ENCODE results near the gene TBCEL. TPM values are rescaled to one million over a fixed set of nuclear protein-coding genes. Genes with fewer than 3 reads are reported as not detected.

TBCEL gene
- total and polyA plus RNA-seq, 4 donors: 6.7 to 41.3 (median 17.4) TPM

DNA sequence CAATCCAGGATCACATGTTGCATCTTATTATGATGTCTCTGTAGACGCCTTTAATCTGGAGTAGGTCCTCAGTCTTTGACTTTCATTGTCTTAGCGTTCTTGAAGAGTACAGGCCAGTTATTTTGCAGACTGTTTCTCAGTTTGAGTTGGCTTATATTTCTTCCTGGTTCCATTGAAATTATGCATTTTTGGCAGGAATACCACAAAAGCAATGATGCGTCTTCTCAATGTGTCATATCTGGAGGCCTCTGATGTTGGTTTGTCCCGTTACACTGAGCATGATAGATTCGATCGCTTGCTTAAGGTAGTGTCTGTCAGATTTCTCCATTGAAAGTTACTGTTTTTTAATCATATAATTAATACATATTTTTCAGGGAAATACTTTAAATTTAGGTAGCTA lies 107.8 kb downstream of the TBCEL start:
- Histone ChIP-seq H3K4me3 (ENCODE audit: low read depth in 1 of 3, low read length in 3 of 3) (no peak overlapping the region), H3K36me3 (ENCODE audit: control insufficient read depth in 4 of 4, insufficient read depth in 3 of 4, low read depth in 1 of 4, low read length in 3 of 4) (no peaks in the 10 kb centered on the region), H3K9ac (ENCODE audit: low read depth in 1 of 2, low read length in 2 of 2) (no peak overlapping the region), H3K27me3 (ENCODE audit: control insufficient read depth in 4 of 4, insufficient read depth in 4 of 4, low read length in 3 of 4) (no peaks in the 10 kb centered on the region), H3K4me1 (ENCODE audit: control insufficient read depth in 4 of 4, insufficient read depth in 4 of 4, low read length in 3 of 4) (no peaks in the 10 kb centered on the region), H3K27ac (ENCODE audit: low read depth in 1 of 2, low read length in 2 of 2) (no peak overlapping the region), H3K9me3 (ENCODE audit: control insufficient read depth in 4 of 4, low read length in 3 of 4) (no peaks in the 10 kb centered on the region)
- WGBS: 91% methylated on average over 6 of the region's 6 CpGs
- TF ChIP-seq NR2F2 (IDR thresholded peaks at IDR 0.05) (no peak), RXRA (IDR thresholded peaks at IDR 0.05) (no peak), FOXA1 (IDR thresholded peaks at IDR 0.05) (no peak), SP1 (IDR thresholded peaks at IDR 0.05) (no peak), YY1 (IDR thresholded peaks at IDR 0.05) (no peak)
- TF ChIP-seq, protein P1, sequence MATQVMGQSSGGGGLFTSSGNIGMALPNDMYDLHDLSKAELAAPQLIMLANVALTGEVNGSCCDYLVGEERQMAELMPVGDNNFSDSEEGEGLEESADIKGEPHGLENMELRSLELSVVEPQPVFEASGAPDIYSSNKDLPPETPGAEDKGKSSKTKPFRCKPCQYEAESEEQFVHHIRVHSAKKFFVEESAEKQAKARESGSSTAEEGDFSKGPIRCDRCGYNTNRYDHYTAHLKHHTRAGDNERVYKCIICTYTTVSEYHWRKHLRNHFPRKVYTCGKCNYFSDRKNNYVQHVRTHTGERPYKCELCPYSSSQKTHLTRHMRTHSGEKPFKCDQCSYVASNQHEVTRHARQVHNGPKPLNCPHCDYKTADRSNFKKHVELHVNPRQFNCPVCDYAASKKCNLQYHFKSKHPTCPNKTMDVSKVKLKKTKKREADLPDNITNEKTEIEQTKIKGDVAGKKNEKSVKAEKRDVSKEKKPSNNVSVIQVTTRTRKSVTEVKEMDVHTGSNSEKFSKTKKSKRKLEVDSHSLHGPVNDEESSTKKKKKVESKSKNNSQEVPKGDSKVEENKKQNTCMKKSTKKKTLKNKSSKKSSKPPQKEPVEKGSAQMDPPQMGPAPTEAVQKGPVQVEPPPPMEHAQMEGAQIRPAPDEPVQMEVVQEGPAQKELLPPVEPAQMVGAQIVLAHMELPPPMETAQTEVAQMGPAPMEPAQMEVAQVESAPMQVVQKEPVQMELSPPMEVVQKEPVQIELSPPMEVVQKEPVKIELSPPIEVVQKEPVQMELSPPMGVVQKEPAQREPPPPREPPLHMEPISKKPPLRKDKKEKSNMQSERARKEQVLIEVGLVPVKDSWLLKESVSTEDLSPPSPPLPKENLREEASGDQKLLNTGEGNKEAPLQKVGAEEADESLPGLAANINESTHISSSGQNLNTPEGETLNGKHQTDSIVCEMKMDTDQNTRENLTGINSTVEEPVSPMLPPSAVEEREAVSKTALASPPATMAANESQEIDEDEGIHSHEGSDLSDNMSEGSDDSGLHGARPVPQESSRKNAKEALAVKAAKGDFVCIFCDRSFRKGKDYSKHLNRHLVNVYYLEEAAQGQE (IDR thresholded peaks at IDR 0.05): no peak
- TF ChIP-seq, protein P2, sequence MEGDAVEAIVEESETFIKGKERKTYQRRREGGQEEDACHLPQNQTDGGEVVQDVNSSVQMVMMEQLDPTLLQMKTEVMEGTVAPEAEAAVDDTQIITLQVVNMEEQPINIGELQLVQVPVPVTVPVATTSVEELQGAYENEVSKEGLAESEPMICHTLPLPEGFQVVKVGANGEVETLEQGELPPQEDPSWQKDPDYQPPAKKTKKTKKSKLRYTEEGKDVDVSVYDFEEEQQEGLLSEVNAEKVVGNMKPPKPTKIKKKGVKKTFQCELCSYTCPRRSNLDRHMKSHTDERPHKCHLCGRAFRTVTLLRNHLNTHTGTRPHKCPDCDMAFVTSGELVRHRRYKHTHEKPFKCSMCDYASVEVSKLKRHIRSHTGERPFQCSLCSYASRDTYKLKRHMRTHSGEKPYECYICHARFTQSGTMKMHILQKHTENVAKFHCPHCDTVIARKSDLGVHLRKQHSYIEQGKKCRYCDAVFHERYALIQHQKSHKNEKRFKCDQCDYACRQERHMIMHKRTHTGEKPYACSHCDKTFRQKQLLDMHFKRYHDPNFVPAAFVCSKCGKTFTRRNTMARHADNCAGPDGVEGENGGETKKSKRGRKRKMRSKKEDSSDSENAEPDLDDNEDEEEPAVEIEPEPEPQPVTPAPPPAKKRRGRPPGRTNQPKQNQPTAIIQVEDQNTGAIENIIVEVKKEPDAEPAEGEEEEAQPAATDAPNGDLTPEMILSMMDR (IDR thresholded peaks at IDR 0.05; ENCODE audit: low read depth, low read length, missing input control): no peak
- DNase-seq (ENCODE audit: low spot score): no peak

- H3K9ac ChIP-seq (ENCODE audit: low read depth in 1 of 2, low read length in 2 of 2): no peak overlapping the region
- 81% methylated on average over 13 of the region's 13 CpGs for WGBS
- H3K4me3 ChIP-seq (ENCODE audit: low read depth in 1 of 3, low read length in 3 of 3): no peak overlapping the region
- no peak for DNase-seq (ENCODE audit: low spot score)
- H3K27ac ChIP-seq (ENCODE audit: low read depth in 1 of 2, low read length in 2 of 2): no peak overlapping the region
- TF ChIP-seq YY1 (IDR thresholded peaks at IDR 0.05): no peak
- no peak for TF ChIP-seq RAD21 (IDR thresholded peaks at IDR 0.05)
- no peak for TF ChIP-seq HNF4G (IDR thresholded peaks at IDR 0.05)
- TF ChIP-seq HNF4A (conservative IDR thresholded peaks at IDR 0.05): no peak
- no peaks in the 10 kb centered on the region for H3K9me3 ChIP-seq (ENCODE audit: control insufficient read depth in 4 of 4, low read length in 3 of 4)
- no peaks in the 10 kb centered on the region for H3K4me1 ChIP-seq (ENCODE audit: control insufficient read depth in 4 of 4, insufficient read depth in 4 of 4, low read length in 3 of 4)
- H3K36me3 ChIP-seq (ENCODE audit: control insufficient read depth in 4 of 4, insufficient read depth in 3 of 4, low read depth in 1 of 4, low read length in 3 of 4): no peaks in the 10 kb centered on the region
- H3K27me3 ChIP-seq (ENCODE audit: control insufficient read depth in 4 of 4, insufficient read depth in 4 of 4, low read length in 3 of 4): no peaks in the 10 kb centered on the region
These were observed 108.5 kb downstream of the TBCEL start for GRCh38 chr11:121132211-121132976.

DNA sequence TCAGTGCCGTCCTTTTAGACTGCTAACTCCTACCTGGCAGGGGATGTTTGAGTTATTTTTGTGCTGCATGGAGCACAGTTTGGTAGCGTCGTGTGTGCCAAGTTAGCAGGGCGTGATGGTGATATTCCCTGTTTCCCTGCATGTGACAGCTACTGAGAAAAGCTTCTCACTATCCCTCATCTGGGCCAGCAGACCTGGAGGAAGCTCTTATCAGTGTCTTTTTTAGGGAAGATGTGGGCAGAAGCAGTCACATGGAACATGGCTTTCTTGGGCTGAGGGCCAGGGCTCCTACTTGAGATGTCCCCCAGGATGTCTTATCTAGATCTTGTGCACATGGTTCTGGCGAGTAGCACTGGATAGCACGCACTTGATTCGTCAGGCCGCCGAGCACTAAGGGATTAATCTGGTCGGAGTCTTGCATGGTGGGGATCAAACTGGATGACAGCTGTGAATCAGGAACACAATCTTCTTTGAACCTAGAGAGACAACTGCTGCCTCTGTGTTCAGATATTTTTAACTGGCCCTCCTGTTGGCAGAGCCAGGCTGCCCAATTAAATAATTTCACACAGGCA lies 110.9 kb downstream of the TBCEL start:
- H3K9me3 ChIP-seq (ENCODE audit: control insufficient read depth in 4 of 4, low read length in 3 of 4): no peaks in the 10 kb centered on the region
- no peaks in the 10 kb centered on the region for H3K27me3 ChIP-seq (ENCODE audit: control insufficient read depth in 4 of 4, insufficient read depth in 4 of 4, low read length in 3 of 4)
- no peaks in the 10 kb centered on the region for H3K36me3 ChIP-seq (ENCODE audit: control insufficient read depth in 4 of 4, insufficient read depth in 3 of 4, low read depth in 1 of 4, low read length in 3 of 4)
- WGBS: 79% methylated on average over 10 of the region's 10 CpGs
- no peak overlapping the region for H3K4me3 ChIP-seq (ENCODE audit: low read depth in 1 of 3, low read length in 3 of 3)
- no peak overlapping the region for H3K9ac ChIP-seq (ENCODE audit: low read depth in 1 of 2, low read length in 2 of 2)
- no peaks in the 10 kb centered on the region for H3K4me1 ChIP-seq (ENCODE audit: control insufficient read depth in 4 of 4, insufficient read depth in 4 of 4, low read length in 3 of 4)
- no peak for DNase-seq (ENCODE audit: low spot score)
- no peak overlapping the region for H3K27ac ChIP-seq (ENCODE audit: low read depth in 1 of 2, low read length in 2 of 2)
- no peak for TF ChIP-seq FOXA1 (IDR thresholded peaks at IDR 0.05)
- no peak for TF ChIP-seq YY1 (IDR thresholded peaks at IDR 0.05)
- TF ChIP-seq, protein P1 (IDR thresholded peaks at IDR 0.05): no peak
- TF ChIP-seq SP1 (IDR thresholded peaks at IDR 0.05): no peak
- TF ChIP-seq, protein P3, sequence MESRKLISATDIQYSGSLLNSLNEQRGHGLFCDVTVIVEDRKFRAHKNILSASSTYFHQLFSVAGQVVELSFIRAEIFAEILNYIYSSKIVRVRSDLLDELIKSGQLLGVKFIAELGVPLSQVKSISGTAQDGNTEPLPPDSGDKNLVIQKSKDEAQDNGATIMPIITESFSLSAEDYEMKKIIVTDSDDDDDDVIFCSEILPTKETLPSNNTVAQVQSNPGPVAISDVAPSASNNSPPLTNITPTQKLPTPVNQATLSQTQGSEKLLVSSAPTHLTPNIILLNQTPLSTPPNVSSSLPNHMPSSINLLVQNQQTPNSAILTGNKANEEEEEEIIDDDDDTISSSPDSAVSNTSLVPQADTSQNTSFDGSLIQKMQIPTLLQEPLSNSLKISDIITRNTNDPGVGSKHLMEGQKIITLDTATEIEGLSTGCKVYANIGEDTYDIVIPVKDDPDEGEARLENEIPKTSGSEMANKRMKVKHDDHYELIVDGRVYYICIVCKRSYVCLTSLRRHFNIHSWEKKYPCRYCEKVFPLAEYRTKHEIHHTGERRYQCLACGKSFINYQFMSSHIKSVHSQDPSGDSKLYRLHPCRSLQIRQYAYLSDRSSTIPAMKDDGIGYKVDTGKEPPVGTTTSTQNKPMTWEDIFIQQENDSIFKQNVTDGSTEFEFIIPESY (IDR thresholded peaks at IDR 0.05): no peak
- TF ChIP-seq TAF1 (conservative IDR thresholded peaks at IDR 0.05): no peak
- no peak for TF ChIP-seq HNF4G (IDR thresholded peaks at IDR 0.05)

All from liver (tissue), 9 donors.